ENCODE measurements around the gene NPL. TPM values are rescaled to one million over a fixed set of nuclear protein-coding genes. Genes with fewer than 3 reads are reported as not detected.
A peak's percentile ranks its signal among the peaks of the same experiment; 100 is the strongest.

The NPL gene
- total RNA-seq, 4 donors from 2014 or later: 2.2 to 45.9 (median 10.1) TPM

DNA sequence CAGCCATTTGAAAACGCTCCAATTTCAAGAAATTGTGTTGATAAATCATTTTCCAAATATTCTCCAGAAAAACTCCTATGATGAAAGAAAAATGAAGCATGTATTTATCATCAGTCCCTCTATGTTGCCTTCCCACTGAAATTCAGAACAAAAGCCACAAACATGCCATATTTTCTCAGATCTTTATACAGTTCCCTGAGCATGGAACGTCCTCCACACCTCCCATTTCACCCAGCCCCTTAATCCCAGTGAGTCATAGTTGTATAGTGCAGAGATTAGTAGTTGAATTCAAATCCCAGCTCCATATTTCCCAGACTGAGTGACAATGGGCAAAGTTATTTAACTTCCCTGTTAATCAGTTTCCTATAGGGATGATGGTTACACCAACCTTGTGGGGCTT is 20.6 kb upstream of the NPL start:
- no peak overlapping the region for H3K4me3 ChIP-seq
- no peaks in the 10 kb centered on the region for H3K36me3 ChIP-seq
- no peaks in the 10 kb centered on the region for H3K27me3 ChIP-seq
- no peaks in the 10 kb centered on the region for H3K9me3 ChIP-seq
- no peak for DNase-seq (ENCODE audit: low spot score in 2 of 2)
- no peak overlapping the region for H3K27ac ChIP-seq
- TF ChIP-seq EP300 (IDR thresholded peaks at IDR 0.05) (no peak), POLR2A (IDR thresholded peaks at IDR 0.05) (no peak)
- TF ChIP-seq, protein P1, sequence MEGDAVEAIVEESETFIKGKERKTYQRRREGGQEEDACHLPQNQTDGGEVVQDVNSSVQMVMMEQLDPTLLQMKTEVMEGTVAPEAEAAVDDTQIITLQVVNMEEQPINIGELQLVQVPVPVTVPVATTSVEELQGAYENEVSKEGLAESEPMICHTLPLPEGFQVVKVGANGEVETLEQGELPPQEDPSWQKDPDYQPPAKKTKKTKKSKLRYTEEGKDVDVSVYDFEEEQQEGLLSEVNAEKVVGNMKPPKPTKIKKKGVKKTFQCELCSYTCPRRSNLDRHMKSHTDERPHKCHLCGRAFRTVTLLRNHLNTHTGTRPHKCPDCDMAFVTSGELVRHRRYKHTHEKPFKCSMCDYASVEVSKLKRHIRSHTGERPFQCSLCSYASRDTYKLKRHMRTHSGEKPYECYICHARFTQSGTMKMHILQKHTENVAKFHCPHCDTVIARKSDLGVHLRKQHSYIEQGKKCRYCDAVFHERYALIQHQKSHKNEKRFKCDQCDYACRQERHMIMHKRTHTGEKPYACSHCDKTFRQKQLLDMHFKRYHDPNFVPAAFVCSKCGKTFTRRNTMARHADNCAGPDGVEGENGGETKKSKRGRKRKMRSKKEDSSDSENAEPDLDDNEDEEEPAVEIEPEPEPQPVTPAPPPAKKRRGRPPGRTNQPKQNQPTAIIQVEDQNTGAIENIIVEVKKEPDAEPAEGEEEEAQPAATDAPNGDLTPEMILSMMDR (IDR thresholded peaks at IDR 0.05): no peak
- WGBS, 2 donors: 31 to 43% methylated on average over 2 of the region's 2 CpGs
- H3K4me1 ChIP-seq: peaks cover 0 to 15% (median 4%) of the 10 kb centered on the region in 4 donors

DNA sequence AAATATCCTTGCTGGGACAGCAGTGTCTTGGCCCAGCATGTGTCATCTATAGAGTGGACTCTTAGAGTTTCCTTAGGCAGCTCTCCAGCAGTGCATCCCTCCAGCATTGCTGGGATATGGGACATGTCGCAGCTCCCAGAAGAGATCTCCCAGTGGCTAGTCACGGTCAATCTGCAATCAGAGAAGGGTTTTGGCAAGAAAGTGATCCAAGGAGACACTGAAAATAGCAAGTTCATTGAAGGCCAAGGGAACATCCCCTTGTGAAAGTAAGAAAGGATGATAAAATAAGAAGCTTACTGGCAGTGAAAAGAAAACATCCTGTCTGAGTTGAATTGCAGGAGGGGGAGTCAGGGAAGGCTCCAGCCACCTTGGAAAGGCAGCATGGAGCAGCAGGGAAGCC is 19.3 kb upstream of the NPL start:
- WGBS, 2 donors: 42 to 64% methylated on average over 2 of the region's 2 CpGs
- no peak overlapping the region for H3K27ac ChIP-seq
- H3K27me3 ChIP-seq: no peaks in the 10 kb centered on the region
- no peaks in the 10 kb centered on the region for H3K36me3 ChIP-seq
- H3K4me1 ChIP-seq: peaks cover 0 to 9% (median 0%) of the 10 kb centered on the region in 4 donors
- no peak for TF ChIP-seq POLR2A (IDR thresholded peaks at IDR 0.05)
- TF ChIP-seq, protein P1 (IDR thresholded peaks at IDR 0.05): no peak
- TF ChIP-seq EP300 (IDR thresholded peaks at IDR 0.05): no peak
- H3K4me3 ChIP-seq: no peak overlapping the region
- DNase-seq (ENCODE audit: low spot score in 2 of 2): no peak
- no peaks in the 10 kb centered on the region for H3K9me3 ChIP-seq

DNA sequence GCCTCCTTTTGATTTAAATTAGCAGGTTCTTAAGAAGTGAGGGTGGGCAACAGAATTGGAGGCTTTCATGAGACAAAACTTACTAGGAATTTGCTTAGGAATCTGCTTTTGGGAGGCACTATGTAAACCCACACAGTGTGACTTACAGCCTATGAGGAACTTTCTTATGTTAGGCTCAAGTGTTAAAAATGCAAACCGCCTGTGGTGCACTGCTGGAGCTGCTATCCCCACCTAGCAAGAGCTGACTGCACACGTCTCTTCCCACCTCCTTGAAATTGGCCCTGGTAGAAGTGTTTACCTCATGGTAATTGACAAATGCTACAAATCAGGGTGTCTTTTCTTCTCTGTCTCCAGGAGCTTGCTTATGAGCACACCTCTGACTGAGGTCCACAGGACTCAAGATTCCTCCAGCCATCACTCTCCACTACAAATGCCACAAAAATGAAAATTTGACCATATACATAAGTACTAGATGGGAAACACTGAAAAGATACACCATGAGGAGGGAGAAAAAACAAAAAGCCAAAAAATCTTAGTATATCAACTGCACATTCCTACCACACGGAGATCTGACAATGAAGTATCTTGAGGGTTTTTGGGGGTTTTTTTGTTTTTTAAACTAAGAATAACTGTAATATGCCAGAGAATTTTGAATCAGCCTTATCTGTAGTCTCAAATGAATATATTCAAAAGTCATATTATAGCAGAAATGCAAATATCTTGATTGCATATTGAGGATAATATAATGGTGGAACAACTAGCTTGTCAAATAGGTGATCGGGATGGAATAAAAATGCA is 18.2 kb upstream of the NPL start:
- TF ChIP-seq, protein P1 (IDR thresholded peaks at IDR 0.05): no peak
- H3K4me1 ChIP-seq: peaks cover 0 to 3% (median 0%) of the 10 kb centered on the region in 4 donors
- DNase-seq (ENCODE audit: low spot score in 2 of 2): no peak
- H3K27ac ChIP-seq: no peak overlapping the region
- no peak overlapping the region for H3K4me3 ChIP-seq
- H3K36me3 ChIP-seq: no peaks in the 10 kb centered on the region
- no peaks in the 10 kb centered on the region for H3K9me3 ChIP-seq
- whole genome bisulfite sequencing, 2 donors: 86 to 92% methylated on average over 4 of the region's 4 CpGs
- no peaks in the 10 kb centered on the region for H3K27me3 ChIP-seq

DNA sequence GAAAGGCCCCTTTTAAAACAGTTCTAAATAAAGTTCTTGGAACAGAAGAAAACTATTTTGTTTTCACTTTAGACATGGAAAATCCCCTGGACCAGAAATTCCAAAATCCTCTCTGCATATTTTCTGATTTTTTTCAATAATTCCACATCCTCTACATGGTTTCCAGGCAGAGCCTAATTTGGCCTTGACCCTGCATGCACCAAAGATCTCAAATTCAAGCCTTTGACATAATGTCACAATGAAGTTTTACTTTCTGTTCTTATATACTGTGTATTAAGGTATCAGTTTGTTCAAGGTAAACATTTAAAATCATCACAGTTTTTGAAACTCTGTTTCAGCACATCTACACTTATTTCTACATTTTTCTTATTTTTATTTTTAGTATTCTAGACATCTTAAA is 12.2 kb upstream of the NPL start:
- TF ChIP-seq, protein P1 (IDR thresholded peaks at IDR 0.05): no peak
- TF ChIP-seq EP300 (IDR thresholded peaks at IDR 0.05) (no peak), POLR2A (IDR thresholded peaks at IDR 0.05) (no peak)
- Histone ChIP-seq H3K27me3 (no peaks in the 10 kb centered on the region), H3K4me3 (no peak overlapping the region), H3K27ac (peak overlapping the region in 2 of 4 donors; percentile 25 to 75), H3K36me3 (no peaks in the 10 kb centered on the region), H3K4me1 (peaks cover 0 to 11% (median 5%) of the 10 kb centered on the region in 4 donors), H3K9me3 (no peaks in the 10 kb centered on the region)
- DNase-seq (ENCODE audit: low spot score in 2 of 2): no peak

DNA sequence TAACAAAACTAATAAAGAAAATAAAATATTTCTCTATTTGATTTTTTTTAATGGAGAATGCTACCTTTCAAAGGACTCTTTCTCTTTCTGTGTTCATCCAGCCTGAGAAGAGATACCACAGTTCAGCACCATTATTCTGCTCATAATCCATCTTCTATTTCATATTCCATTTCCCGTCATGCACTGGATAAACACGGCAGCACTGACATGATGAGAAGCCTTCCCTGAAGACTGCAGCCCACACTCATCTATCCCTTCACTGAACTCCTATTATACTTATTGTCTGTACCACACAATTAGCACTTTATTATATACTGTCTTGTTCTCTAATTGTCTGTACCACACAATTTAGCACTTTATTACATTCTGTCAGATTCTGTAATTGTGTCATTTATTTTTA is 10.7 kb upstream of the NPL start:
- Histone ChIP-seq H3K27ac (no peak overlapping the region), H3K4me3 (no peak overlapping the region), H3K9me3 (no peaks in the 10 kb centered on the region), H3K27me3 (no peaks in the 10 kb centered on the region), H3K4me1 (peaks cover 0 to 11% (median 5%) of the 10 kb centered on the region in 4 donors), H3K36me3 (no peaks in the 10 kb centered on the region)
- 35 to 45% methylated on average over 2 of the region's 2 CpGs for WGBS, 2 donors
- TF ChIP-seq POLR2A (IDR thresholded peaks at IDR 0.05) (no peak), EP300 (IDR thresholded peaks at IDR 0.05) (no peak)
- TF ChIP-seq, protein P1 (IDR thresholded peaks at IDR 0.05): no peak
- no peak for DNase-seq (ENCODE audit: low spot score in 2 of 2)
